WTC11 (cell line): ENCODE results near the gene NACC2. TPM values are rescaled to one million over a fixed set of nuclear protein-coding genes. Genes with fewer than 3 reads are reported as not detected.

Source experiments
- ATAC-seq: fragments of 200-7000 bp; cut with Tn5 transposase; 2 replicates; pipeline ENCODE4 v1.10.0; 2021; ENCODE audit warnings: mild to moderate bottlenecking, moderate library complexity
- CTCF ChIA-PET: fragments of 300-600 bp; sonication (Branson Sonifier 250); formaldehyde crosslinking; loops from one replicate; lab custom pipeline; 2021; ENCODE audit warnings: antibody characterized with exemption; lab: Charles Lee
- POLR2A ChIA-PET: fragments of 350-600 bp; sonication (Branson Sonifier 250); formaldehyde crosslinking; loops from one replicate; lab custom pipeline; 2021; ENCODE audit warnings: antibody characterized with exemption; lab: Charles Lee
- DNase-seq: peaks from one replicate; pipeline ENCODE4 v3.0.0; 2021; ENCODE audit warnings: low spot score
- H3K27ac Mint-ChIP-seq: 2 replicates; pipeline ENCODE4 v1.8.0; 2021; ENCODE audit warnings: mixed read lengths
- H3K27me3 Mint-ChIP-seq: 2 replicates; pipeline ENCODE4 v1.8.0; 2021; ENCODE audit warnings: low read depth, mild to moderate bottlenecking, moderate library complexity, mixed read lengths
- H3K36me3 Mint-ChIP-seq: 2 replicates; pipeline ENCODE4 v1.8.0; 2021; ENCODE audit warnings: mixed read lengths
- H3K4me1 Mint-ChIP-seq: 2 replicates; pipeline ENCODE4 v1.8.0; 2022; ENCODE audit warnings: mixed read lengths
- H3K4me3 Mint-ChIP-seq: 2 replicates; pipeline ENCODE4 v1.8.0; 2021; ENCODE audit warnings: mild to moderate bottlenecking, moderate library complexity, mixed read lengths
- H3K9me3 Mint-ChIP-seq: 2 replicates; pipeline ENCODE4 v1.8.0; 2021; ENCODE audit warnings: mixed read lengths
- AFF4 ChIP-seq: sonication (generic); formaldehyde crosslinking; IDR thresholded peaks from 2 replicates; pipeline ENCODE4 v1.8.1; 2023; ENCODE audit warnings: mild to moderate bottlenecking, missing genetic modification reagents, borderline replicate concordance
- ATF3 ChIP-seq: sonication (generic); formaldehyde crosslinking; conservative IDR thresholded peaks from 2 replicates; pipeline ENCODE4 v1.8.1; 2022; ENCODE audit warnings: mild to moderate bottlenecking, missing genetic modification reagents
- CTCF ChIP-seq: fragments of 200-600 bp; IDR thresholded peaks from 2 replicates; pipeline ENCODE4 v1.8.0; 2022; ENCODE audit warnings: antibody characterized with exemption
- FOXJ3 ChIP-seq: sonication (generic); formaldehyde crosslinking; IDR thresholded peaks from 2 replicates; pipeline ENCODE4 v1.9.0; 2021; ENCODE audit warnings: missing genetic modification reagents, mild to moderate bottlenecking, borderline replicate concordance
- GRHL2 ChIP-seq: fragments of 250-450 bp; sonication (Bioruptor Pico); IDR thresholded peaks from 2 replicates; pipeline ENCODE4 v1.8.0; 2022; ENCODE audit warnings: mild to moderate bottlenecking, moderate library complexity; ENCODE audit not compliant: insufficient replicate concordance, severe bottlenecking
- PRRX2 ChIP-seq: fragments of 250-450 bp; sonication (Bioruptor Pico); IDR thresholded peaks from 2 replicates; pipeline ENCODE4 v1.8.0; 2021; ENCODE audit warnings: mild to moderate bottlenecking
- TCF7 ChIP-seq: sonication (generic); formaldehyde crosslinking; IDR thresholded peaks from 2 replicates; pipeline ENCODE4 v1.8.0; 2022; ENCODE audit warnings: mild to moderate bottlenecking, low read depth, missing genetic modification reagents, moderate library complexity
- TP53 ChIP-seq: sonication (generic); formaldehyde crosslinking; IDR thresholded peaks from 2 replicates; pipeline ENCODE4 v1.8.1; 2023; ENCODE audit warnings: mild to moderate bottlenecking, missing genetic modification reagents
- ZBTB21 ChIP-seq: sonication (generic); formaldehyde crosslinking; IDR thresholded peaks from 2 replicates; pipeline ENCODE4 v1.8.1; 2023; ENCODE audit warnings: mild to moderate bottlenecking, missing genetic modification reagents, borderline replicate concordance
- ZNF263 ChIP-seq: sonication (generic); formaldehyde crosslinking; IDR thresholded peaks from 2 replicates; pipeline ENCODE4 v1.8.1; 2022; ENCODE audit warnings: low read depth, mild to moderate bottlenecking, moderate library complexity, missing genetic modification reagents
- ZNF532 ChIP-seq: fragments of 250-450 bp; sonication (Bioruptor Pico); IDR thresholded peaks from 2 replicates; pipeline ENCODE4 v1.9.0; 2021; ENCODE audit warnings: mild to moderate bottlenecking, borderline replicate concordance
- total RNA-seq: library from RNA; stranded (reverse); gene quantifications from 3 replicates; pipeline ENCODE4 v1.2.3, GENCODE V29; 2021
- TF ChIP-seq, protein P1 (sequence below): sonication (generic); formaldehyde crosslinking; IDR thresholded peaks from 2 replicates; pipeline ENCODE4 v1.8.0; 2022; ENCODE audit warnings: missing genetic modification reagents
- TF ChIP-seq, protein P2 (sequence below): fragments of 250-450 bp; sonication (Bioruptor Pico); conservative IDR thresholded peaks from 2 replicates; pipeline ENCODE4 v1.9.0; 2021; ENCODE audit warnings: mild to moderate bottlenecking
- TF ChIP-seq, protein P3 (sequence below): fragments of 250-450 bp; sonication (Bioruptor Pico); IDR thresholded peaks from 2 replicates; pipeline ENCODE4 v2.1.2; 2022; ENCODE audit warnings: mild to moderate bottlenecking, moderate library complexity
- TF ChIP-seq, protein P4 (sequence below): sonication (generic); formaldehyde crosslinking; conservative IDR thresholded peaks from 2 replicates; pipeline ENCODE4 v1.8.1; 2023; ENCODE audit warnings: mild to moderate bottlenecking, low read depth, missing genetic modification reagents, moderate library complexity

NACC2 gene
- total RNA-seq, 1 experiment from 2014 or later: 17.1 TPM

DNA sequence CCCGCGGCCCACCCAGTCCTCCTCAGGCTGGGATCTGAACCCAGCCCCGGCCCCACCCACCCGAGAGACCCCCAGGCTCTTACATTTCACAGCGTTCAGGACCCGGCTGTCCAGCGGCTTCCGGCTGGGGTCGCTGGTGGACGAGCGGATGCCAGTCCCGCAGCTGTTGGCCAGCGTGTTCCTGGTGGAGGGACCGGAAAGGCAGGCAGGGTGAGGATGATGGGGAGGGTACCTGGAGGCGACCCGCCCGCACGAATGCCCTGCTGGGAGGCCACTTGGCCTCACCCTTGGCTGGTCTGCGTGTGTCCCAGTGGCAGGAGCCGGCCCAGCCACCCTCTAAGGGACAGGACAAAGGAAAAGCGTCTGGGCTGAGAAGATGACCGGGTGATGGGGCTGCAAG lies 82.0 kb downstream of the NACC2 start:
- no peaks in the 10 kb centered on the region for H3K9me3 Mint-ChIP-seq
- ATAC-seq (no peak), DNase-seq (peak; percentile 9)
- H3K4me3 Mint-ChIP-seq: no peak overlapping the region
- H3K27ac Mint-ChIP-seq: no peak overlapping the region
- ChIA-PET POLR2A (no interaction called here), CTCF (no interaction called here)
- H3K27me3 Mint-ChIP-seq: no peaks in the 10 kb centered on the region
- H3K4me1 Mint-ChIP-seq: peaks cover 27% of the 10 kb centered on the region
- H3K36me3 Mint-ChIP-seq: no peaks in the 10 kb centered on the region
- TF ChIP-seq ZNF532 (CRISPR knock-in tag) (no peak), TP53 (CRISPR knock-in tag) (no peak), AFF4 (CRISPR knock-in tag) (no peak), ZBTB21 (no peak), CTCF (no peak), PRRX2 (CRISPR knock-in tag) (no peak), ZNF263 (CRISPR knock-in tag) (no peak), TCF7 (CRISPR knock-in tag) (no peak), GRHL2 (CRISPR knock-in tag) (no peak), ATF3 (CRISPR knock-in tag) (no peak), FOXJ3 (CRISPR knock-in tag) (no peak)
- TF ChIP-seq, protein P1, sequence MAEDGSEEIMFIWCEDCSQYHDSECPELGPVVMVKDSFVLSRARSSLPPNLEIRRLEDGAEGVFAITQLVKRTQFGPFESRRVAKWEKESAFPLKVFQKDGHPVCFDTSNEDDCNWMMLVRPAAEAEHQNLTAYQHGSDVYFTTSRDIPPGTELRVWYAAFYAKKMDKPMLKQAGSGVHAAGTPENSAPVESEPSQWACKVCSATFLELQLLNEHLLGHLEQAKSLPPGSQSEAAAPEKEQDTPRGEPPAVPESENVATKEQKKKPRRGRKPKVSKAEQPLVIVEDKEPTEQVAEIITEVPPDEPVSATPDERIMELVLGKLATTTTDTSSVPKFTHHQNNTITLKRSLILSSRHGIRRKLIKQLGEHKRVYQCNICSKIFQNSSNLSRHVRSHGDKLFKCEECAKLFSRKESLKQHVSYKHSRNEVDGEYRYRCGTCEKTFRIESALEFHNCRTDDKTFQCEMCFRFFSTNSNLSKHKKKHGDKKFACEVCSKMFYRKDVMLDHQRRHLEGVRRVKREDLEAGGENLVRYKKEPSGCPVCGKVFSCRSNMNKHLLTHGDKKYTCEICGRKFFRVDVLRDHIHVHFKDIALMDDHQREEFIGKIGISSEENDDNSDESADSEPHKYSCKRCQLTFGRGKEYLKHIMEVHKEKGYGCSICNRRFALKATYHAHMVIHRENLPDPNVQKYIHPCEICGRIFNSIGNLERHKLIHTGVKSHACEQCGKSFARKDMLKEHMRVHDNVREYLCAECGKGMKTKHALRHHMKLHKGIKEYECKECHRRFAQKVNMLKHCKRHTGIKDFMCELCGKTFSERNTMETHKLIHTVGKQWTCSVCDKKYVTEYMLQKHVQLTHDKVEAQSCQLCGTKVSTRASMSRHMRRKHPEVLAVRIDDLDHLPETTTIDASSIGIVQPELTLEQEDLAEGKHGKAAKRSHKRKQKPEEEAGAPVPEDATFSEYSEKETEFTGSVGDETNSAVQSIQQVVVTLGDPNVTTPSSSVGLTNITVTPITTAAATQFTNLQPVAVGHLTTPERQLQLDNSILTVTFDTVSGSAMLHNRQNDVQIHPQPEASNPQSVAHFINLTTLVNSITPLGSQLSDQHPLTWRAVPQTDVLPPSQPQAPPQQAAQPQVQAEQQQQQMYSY (CRISPR knock-in tag): no peak
- TF ChIP-seq, protein P2, sequence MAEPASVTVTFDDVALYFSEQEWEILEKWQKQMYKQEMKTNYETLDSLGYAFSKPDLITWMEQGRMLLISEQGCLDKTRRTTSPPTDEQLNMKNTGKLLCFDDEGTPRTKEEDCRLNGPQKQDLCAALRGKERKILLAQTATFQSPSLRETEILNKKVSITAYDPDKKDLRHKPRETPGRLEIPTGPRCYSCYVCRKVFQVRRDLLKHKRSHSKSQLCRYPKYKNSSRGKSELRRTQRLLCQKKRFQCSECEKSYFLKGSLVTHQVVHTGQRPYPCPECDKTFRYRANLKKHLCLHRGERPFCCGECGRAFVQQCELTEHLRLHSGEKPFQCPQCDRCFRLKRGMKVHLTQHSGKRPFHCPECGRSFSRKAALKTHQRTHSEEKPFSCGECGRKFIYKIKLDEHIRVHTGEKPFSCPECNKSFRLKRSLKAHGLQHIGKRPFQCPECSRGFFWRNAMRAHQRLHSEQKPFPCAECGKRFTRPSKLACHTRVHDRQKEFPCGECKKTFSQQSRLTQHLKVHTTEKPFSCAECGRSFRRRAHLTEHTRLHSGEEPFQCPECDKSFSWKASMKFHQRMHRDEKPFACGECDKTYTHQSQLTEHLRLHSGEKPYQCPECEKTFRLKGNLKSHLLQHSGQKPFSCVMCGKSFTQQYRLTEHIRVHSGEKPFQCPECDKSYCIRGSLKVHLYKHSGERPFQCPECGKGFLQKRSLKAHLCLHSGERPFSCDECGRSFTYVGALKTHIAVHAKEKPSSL (CRISPR knock-in tag): no peak
- TF ChIP-seq, protein P3, sequence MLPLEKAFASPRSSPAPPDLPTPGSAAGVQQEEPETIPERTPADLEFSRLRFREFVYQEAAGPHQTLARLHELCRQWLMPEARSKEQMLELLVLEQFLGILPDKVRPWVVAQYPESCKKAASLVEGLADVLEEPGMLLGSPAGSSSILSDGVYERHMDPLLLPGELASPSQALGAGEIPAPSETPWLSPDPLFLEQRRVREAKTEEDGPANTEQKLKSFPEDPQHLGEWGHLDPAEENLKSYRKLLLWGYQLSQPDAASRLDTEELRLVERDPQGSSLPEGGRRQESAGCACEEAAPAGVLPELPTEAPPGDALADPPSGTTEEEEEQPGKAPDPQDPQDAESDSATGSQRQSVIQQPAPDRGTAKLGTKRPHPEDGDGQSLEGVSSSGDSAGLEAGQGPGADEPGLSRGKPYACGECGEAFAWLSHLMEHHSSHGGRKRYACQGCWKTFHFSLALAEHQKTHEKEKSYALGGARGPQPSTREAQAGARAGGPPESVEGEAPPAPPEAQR: no peak
- TF ChIP-seq, protein P4, sequence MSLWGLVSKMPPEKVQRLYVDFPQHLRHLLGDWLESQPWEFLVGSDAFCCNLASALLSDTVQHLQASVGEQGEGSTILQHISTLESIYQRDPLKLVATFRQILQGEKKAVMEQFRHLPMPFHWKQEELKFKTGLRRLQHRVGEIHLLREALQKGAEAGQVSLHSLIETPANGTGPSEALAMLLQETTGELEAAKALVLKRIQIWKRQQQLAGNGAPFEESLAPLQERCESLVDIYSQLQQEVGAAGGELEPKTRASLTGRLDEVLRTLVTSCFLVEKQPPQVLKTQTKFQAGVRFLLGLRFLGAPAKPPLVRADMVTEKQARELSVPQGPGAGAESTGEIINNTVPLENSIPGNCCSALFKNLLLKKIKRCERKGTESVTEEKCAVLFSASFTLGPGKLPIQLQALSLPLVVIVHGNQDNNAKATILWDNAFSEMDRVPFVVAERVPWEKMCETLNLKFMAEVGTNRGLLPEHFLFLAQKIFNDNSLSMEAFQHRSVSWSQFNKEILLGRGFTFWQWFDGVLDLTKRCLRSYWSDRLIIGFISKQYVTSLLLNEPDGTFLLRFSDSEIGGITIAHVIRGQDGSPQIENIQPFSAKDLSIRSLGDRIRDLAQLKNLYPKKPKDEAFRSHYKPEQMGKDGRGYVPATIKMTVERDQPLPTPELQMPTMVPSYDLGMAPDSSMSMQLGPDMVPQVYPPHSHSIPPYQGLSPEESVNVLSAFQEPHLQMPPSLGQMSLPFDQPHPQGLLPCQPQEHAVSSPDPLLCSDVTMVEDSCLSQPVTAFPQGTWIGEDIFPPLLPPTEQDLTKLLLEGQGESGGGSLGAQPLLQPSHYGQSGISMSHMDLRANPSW (CRISPR knock-in tag): no peak
